IPS DF 6.9 (cell line): ENCODE data around the gene DCAF15.
A peak's percentile ranks its signal among the peaks of the same experiment; 100 is the strongest.
"Not testable (repeated sequence)": the region's sequence is repeated elsewhere in the genome, so short reads cannot be mapped to it uniquely, and the experiment has no call there.

Source experiments
- DNase-seq: peaks from one replicate; pipeline ENCODE4 v3.0.0-alpha.2; 2013; ENCODE audit warnings: low read depth, low spot score
- H3K27ac ChIP-seq: one replicate; pipeline ENCODE4 v1.5.1; 2013; ENCODE audit warnings: low read length, control low read depth
- H3K27me3 ChIP-seq: 2 replicates; pipeline ENCODE4 v1.6.1; 2013; ENCODE audit warnings: mild to moderate bottlenecking, low read length; ENCODE audit not compliant: control insufficient read depth, insufficient read depth
- H3K36me3 ChIP-seq: 2 replicates; pipeline ENCODE4 v1.6.1; 2013; ENCODE audit warnings: low read length; ENCODE audit not compliant: control insufficient read depth, insufficient read depth
- H3K4me1 ChIP-seq: 2 replicates; pipeline ENCODE4 v1.6.1; 2013; ENCODE audit warnings: low read length; ENCODE audit not compliant: control insufficient read depth, insufficient read depth
- H3K4me3 ChIP-seq: 2 replicates; pipeline ENCODE4 v1.5.1; 2013; ENCODE audit warnings: mild to moderate bottlenecking, low read length
- H3K9me3 ChIP-seq: 2 replicates; pipeline ENCODE4 v1.6.1; 2013; ENCODE audit warnings: low read length, inconsistent platforms; ENCODE audit not compliant: control insufficient read depth, insufficient read depth
- WGBS: extraction: QIAGEN DNeasy Blood & Tissue Kit; methylation state at CpG from one replicate; pipeline ENCODE4 v1.1.7; 2013; ENCODE audit warnings: mixed read lengths, missing lambda C conversion rate; ENCODE audit not compliant: insufficient read length, insufficient coverage; 5-methylcytosine and 5-hydroxymethylcytosine counted together

The DCAF15 gene

GRCh38 chr19:13966684-13967128 lies 14.4 kb downstream of the DCAF15 start:
- no peaks in the 10 kb centered on the region for H3K27me3 ChIP-seq
- H3K36me3 ChIP-seq: peaks cover 24% of the 10 kb centered on the region
- H3K27ac ChIP-seq: no peak overlapping the region
- no CpG with 5 or more reads among the region's 14 CpGs for WGBS
- DNase-seq: no peak
- no peak overlapping the region for H3K4me3 ChIP-seq
- H3K9me3 ChIP-seq: no peaks in the 10 kb centered on the region
- no peaks in the 10 kb centered on the region for H3K4me1 ChIP-seq

GRCh38 chr19:13967206-13967605 lies 14.9 kb downstream of the DCAF15 start:
- not testable (repeated sequence) for DNase-seq, H3K4me3 ChIP-seq, H3K27ac ChIP-seq, H3K27me3 ChIP-seq, H3K9me3 ChIP-seq, H3K4me1 ChIP-seq
- no CpG with 5 or more reads among the region's 8 CpGs for WGBS
- H3K36me3 ChIP-seq: peaks cover 24% of the 10 kb centered on the region

DNA sequence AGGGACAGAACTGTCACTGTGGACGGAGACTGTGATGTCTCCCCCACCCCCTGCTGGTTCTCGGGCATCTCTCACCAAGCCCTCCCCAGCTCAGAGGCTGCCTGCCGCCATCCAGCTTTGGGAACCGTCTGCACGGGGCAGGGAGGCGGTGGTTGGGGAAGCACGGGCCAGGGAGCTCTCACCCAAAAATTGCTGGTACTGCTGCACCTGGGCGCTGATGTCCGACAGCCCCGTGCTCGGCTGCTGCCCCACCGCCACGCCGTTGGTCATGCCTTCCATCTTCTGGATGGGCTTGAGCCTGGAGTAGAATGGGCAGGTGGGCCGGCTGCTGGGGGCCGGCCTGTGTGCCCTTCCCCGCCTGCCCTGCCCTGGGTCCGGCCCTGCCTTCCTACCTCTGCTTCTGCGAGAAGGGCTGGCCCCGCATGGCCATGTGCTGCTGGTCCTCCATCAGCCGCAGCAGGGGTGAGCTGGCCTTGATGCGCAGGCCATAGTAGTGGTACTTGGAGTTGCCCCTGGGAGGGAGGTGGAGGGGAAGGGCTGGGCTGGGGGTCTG lies 16.1 kb downstream of the DCAF15 start:
- Histone ChIP-seq H3K4me1 (no peaks in the 10 kb centered on the region), H3K36me3 (peaks cover 24% of the 10 kb centered on the region), H3K27ac (no peak overlapping the region), H3K4me3 (no peak overlapping the region; the same call in 1 of the 2 replicates), H3K9me3 (no peaks in the 10 kb centered on the region), H3K27me3 (no peaks in the 10 kb centered on the region)
- no peak for DNase-seq
- no CpG with 5 or more reads among the region's 22 CpGs for WGBS

- Histone ChIP-seq H3K4me3 (no peak overlapping the region), H3K27me3 (no peaks in the 10 kb centered on the region), H3K4me1 (no peaks in the 10 kb centered on the region), H3K9me3 (no peaks in the 10 kb centered on the region), H3K36me3 (peaks cover 24% of the 10 kb centered on the region), H3K27ac (no peak overlapping the region)
- no CpG with 5 or more reads among the region's 18 CpGs for WGBS
- DNase-seq: no peak
Measured at GRCh38 chr19:13968999-13969398, 16.7 kb downstream of the DCAF15 start.

DNA sequence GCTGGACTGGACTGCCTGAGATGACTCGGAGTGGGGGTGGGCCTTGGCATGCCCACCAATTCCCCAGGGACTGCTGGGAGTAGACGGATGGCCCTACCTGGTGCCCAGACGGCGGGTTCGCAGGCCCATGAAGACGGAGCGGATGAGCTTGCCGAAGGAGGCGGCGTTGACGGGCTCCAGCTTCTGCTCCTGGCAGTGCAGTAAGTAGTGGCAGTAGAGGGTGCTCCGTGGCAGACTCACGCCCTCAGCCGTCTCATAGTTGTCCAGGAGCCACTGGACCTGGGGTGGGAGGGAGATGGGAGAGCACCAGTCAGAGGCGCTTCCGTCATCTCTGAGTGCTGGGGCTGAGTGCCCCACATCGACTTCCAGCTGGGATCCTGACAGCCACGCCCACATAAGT lies 17.6 kb downstream of the DCAF15 start:
- no peak overlapping the region for H3K27ac ChIP-seq
- no peaks in the 10 kb centered on the region for H3K9me3 ChIP-seq
- H3K4me3 ChIP-seq: no peak overlapping the region
- no peaks in the 10 kb centered on the region for H3K27me3 ChIP-seq
- no peak for DNase-seq
- no CpG with 5 or more reads among the region's 18 CpGs for WGBS
- H3K4me1 ChIP-seq: peaks cover 2% of the 10 kb centered on the region; the same call in 1 of the 2 replicates
- peaks cover 24% of the 10 kb centered on the region for H3K36me3 ChIP-seq

- not testable (repeated sequence) for H3K4me3 ChIP-seq, H3K4me1 ChIP-seq, H3K27me3 ChIP-seq, H3K9me3 ChIP-seq, DNase-seq, H3K27ac ChIP-seq
- no CpG with 5 or more reads among the region's 15 CpGs for WGBS
- H3K36me3 ChIP-seq: peaks cover 17% of the 10 kb centered on the region
Measured at GRCh38 chr19:13971868-13972267, 19.6 kb downstream of the DCAF15 start.

GRCh38 chr19:13972368-13973155 lies 20.3 kb downstream of the DCAF15 start:
- Histone ChIP-seq H3K36me3 (peaks cover 17% of the 10 kb centered on the region), H3K27ac (no peak overlapping the region), H3K27me3 (no peaks in the 10 kb centered on the region), H3K4me1 (peaks cover 2% of the 10 kb centered on the region; the same call in 1 of the 2 replicates), H3K9me3 (no peaks in the 10 kb centered on the region), H3K4me3 (no peak overlapping the region)
- no CpG with 5 or more reads among the region's 37 CpGs for WGBS
- no peak for DNase-seq

DNA sequence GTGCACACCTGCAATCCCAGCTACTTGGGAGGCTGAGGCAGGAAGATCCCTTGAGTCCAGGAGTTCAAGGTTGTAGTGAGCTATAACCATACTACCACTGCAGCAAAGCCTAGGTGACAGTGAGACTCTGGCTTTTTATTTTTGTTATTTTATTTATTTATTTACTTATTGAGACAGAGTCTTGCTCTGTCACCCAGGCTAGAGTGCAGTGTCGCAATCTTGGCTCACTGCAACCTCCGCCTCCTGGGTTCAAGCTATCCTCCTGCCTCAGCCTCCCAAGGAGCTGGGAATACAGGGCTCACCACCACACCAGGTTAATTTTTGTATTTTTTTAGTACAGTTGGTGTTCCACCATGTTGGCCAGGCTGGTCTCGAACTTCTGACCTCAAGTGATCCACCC lies 21.2 kb downstream of the DCAF15 start:
- H3K4me3 ChIP-seq, H3K27me3 ChIP-seq, DNase-seq, H3K27ac ChIP-seq, H3K9me3 ChIP-seq, H3K4me1 ChIP-seq: not testable (repeated sequence)
- H3K36me3 ChIP-seq: peaks cover 10% of the 10 kb centered on the region
- WGBS: no CpG with 5 or more reads among the region's 3 CpGs

GRCh38 chr19:13974073-13974472 lies 21.8 kb downstream of the DCAF15 start:
- Histone ChIP-seq H3K4me3 (no peak overlapping the region), H3K27ac (no peak overlapping the region), H3K27me3 (no peaks in the 10 kb centered on the region), H3K4me1 (peaks cover 2% of the 10 kb centered on the region; the same call in 1 of the 2 replicates), H3K36me3 (peaks cover 5% of the 10 kb centered on the region; the same call in 1 of the 2 replicates), H3K9me3 (no peaks in the 10 kb centered on the region)
- peak; percentile 90 for DNase-seq
- WGBS: no CpG with 5 or more reads among the region's 12 CpGs

DNA sequence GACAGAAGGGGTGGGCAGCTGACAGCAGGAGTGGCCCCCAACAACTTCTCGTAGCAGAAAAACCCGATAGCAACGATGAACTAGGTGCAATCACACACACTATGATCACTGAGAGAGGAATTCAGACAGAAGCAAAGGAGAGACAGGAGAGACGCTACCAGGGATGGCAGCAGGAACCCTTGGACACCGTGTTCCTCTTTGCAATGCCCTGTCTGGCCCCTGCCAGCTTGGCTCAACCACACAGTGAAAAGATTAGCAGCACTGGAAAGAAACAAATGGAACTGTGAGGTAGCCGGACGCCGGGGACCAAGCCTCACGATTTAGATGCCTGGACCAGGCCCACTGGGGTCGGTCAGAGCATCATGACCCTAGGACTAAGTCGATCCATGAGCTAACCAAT lies 23.6 kb downstream of the DCAF15 start:
- Histone ChIP-seq H3K4me1 (peaks cover 7% of the 10 kb centered on the region), H3K4me3 (no peak overlapping the region), H3K9me3 (no peaks in the 10 kb centered on the region), H3K36me3 (no peaks in the 10 kb centered on the region; the same call in 1 of the 2 replicates), H3K27ac (no peak overlapping the region), H3K27me3 (no peaks in the 10 kb centered on the region)
- no peak for DNase-seq
- no CpG with 5 or more reads among the region's 11 CpGs for WGBS
